Common myeloid progenitor, CD34-positive (primary cell): ENCODE measurements around the gene NPM3.

ENCODE experiments used
- CTCF ChIA-PET: fragments of 350-600 bp; sonication (Branson Sonifier 250); formaldehyde crosslinking; loops from one replicate; lab custom pipeline; 2021; ENCODE audit warnings: antibody characterized with exemption; lab: Charles Lee
- POLR2A ChIA-PET: fragments of 350-600 bp; sonication (Branson Sonifier 250); formaldehyde crosslinking; loops from one replicate; lab custom pipeline; 2021; ENCODE audit warnings: antibody characterized with exemption; lab: Charles Lee
- DNase-seq, 3 donors: peaks; one replicate each; pipeline versions ENCODE4 v3.0.0 to v3.0.0-alpha.2; 2013
- H3K27ac ChIP-seq, 2 experiments: 1 replicate in 1 of 2; 2 replicates in 1 of 2; pipeline ENCODE4 v1.7.0; 2013; ENCODE audit warnings: inconsistent platforms in 2 of 2, low read length in 2 of 2, mild to moderate bottlenecking in 2 of 2, low read depth in 1 of 2, moderate library complexity in 1 of 2; ENCODE audit not compliant: severe bottlenecking in 2 of 2, insufficient read depth in 1 of 2, poor library complexity in 1 of 2
- H3K27me3 ChIP-seq, 5 experiments: replicated peaks in 2 of 5; 1 replicate in 3 of 5; 2 replicates in 2 of 5; pipeline versions ENCODE4 v1.6.1 to v1.7.0; 2013; ENCODE audit warnings: low read length in 4 of 5, mild to moderate bottlenecking in 2 of 5, moderate library complexity in 2 of 5, inconsistent platforms in 1 of 5; ENCODE audit not compliant: insufficient read depth in 5 of 5, control insufficient read depth in 4 of 5
- H3K36me3 ChIP-seq, 4 experiments: 1 replicate in 2 of 4; 2 replicates in 2 of 4; pipeline versions ENCODE4 v1.6.1 to v1.7.0; 2013; ENCODE audit warnings: low read length in 3 of 4, control low read depth in 1 of 4, mild to moderate bottlenecking in 1 of 4; ENCODE audit not compliant: control insufficient read depth in 4 of 4, insufficient read depth in 4 of 4
- H3K4me1 ChIP-seq, 4 experiments: 1 replicate in 3 of 4; 2 replicates in 1 of 4; pipeline versions ENCODE4 v1.6.1 to v1.7.1; 2013; ENCODE audit warnings: low read length in 3 of 4, mild to moderate bottlenecking in 3 of 4, control low read depth in 1 of 4, inconsistent platforms in 1 of 4, moderate library complexity in 1 of 4; ENCODE audit not compliant: control insufficient read depth in 4 of 4, insufficient read depth in 4 of 4; ENCODE audit errors: control extremely low read depth in 1 of 4
- H3K4me3 ChIP-seq, 7 experiments: 1 replicate in 4 of 7; 2 replicates in 3 of 7; pipeline versions ENCODE4 v1.5.1 to v1.7.0; 2013; ENCODE audit warnings: mild to moderate bottlenecking in 7 of 7, low read length in 6 of 7, moderate library complexity in 6 of 7, inconsistent platforms in 2 of 7, low read depth in 2 of 7, control low read depth in 1 of 7; ENCODE audit not compliant: insufficient read depth in 4 of 7, control insufficient read depth in 1 of 7; ENCODE audit errors: extremely low read depth in 1 of 7
- H3K9me3 ChIP-seq, 5 experiments: 1 replicate in 4 of 5; 2 replicates in 1 of 5; pipeline versions ENCODE4 v1.6.1 to v1.7.1; 2013; ENCODE audit warnings: low read length in 4 of 5, mild to moderate bottlenecking in 2 of 5, inconsistent platforms in 1 of 5, low read depth in 1 of 5, moderate library complexity in 1 of 5; ENCODE audit not compliant: control insufficient read depth in 4 of 5, insufficient read depth in 2 of 5; ENCODE audit errors: control extremely low read depth in 1 of 5
- WGBS: methylation state at CpG from one replicate; pipeline ENCODE4 v1.1.5; 2013; ENCODE audit not compliant: insufficient coverage; 5-methylcytosine and 5-hydroxymethylcytosine counted together

NPM3 gene

GRCh38 chr10:101771380-101771779, 11.9 kb downstream of the NPM3 start:
- CTCF ChIA-PET = interaction anchor here (1.1 to 2.5 kb wide), 3 partner anchors 10 to 172 kb away, joined by 4 to 9 read pairs (median 5); no protein-coding TSS in a partner anchor
- 96% methylated on average over 7 of the region's 10 CpGs for WGBS
- Histone ChIP-seq H3K27ac (no peak overlapping the region), H3K9me3 (no peaks in the 10 kb centered on the region), H3K4me3 (no peak overlapping the region), H3K4me1 (peaks cover 0 to 18% (median 7%) of the 10 kb centered on the region in 4 experiments), H3K36me3 (no peaks in the 10 kb centered on the region), H3K27me3 (peaks cover 2 to 94% (median 37%) of the 10 kb centered on the region in 5 experiments)
- POLR2A ChIA-PET = no interaction called here
- DNase-seq = no peak

DNA sequence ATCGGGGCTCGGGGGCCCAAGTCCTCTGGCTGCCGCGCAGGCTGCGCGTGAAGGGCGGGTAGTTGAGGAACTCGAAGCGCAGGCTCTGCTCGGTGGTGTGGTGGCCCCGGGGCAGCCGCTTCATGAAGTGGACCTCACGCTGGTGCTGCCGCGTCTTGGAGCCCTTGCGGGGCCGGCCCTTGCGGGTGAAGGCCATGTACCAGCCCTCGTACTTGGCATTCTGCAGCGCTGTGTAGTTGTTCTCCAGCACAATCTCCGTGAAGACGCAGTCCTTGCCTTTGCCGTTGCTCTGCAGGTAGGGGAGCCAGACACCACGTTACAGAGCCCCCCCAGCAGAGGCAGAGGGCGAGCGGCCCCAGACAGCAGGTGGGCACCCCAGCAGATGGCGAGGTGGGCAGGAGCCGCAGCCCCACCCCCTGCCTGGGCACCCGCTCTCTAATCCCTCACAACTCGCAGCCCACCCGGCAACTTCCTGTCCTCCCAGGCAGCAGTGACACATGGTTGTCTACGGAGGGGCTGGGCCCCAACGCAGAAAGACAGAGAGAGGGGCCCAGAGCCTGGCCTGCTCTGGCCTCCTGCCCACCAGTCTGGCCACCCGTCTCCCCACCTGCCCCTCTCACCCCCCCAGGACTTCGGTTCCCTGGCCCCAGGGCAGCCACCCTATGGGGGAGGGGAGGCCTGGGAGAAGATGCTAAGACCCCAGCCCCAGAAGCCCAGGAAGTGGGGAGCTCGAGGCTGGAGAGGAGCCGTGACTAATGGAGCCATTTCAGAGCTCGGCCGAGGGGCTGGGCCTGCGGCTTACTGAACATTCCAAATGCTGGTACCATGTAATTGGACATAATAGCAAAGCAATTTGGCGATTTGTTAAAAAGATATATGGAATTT, 12.7 kb downstream of the NPM3 start:
- WGBS = 86% methylated on average over 31 of the region's 41 CpGs
- H3K4me3 ChIP-seq = no peak overlapping the region

GRCh38 chr10:101769541-101770180, 13.6 kb downstream of the NPM3 start:
- CTCF ChIA-PET = interaction anchor here (1.0 kb wide), 1 partner anchor 24 kb away, joined by 3 read pairs; no protein-coding TSS in a partner anchor

More for the DNA sequence above, 12.7 kb downstream of the NPM3 start:
- ChIA-PET CTCF (interaction anchor here (1.1 to 2.5 kb wide), 2 partner anchors 11 to 12 kb away, joined by 5 to 9 read pairs; no protein-coding TSS in a partner anchor), POLR2A (no interaction called here)
- no peaks in the 10 kb centered on the region for H3K36me3 ChIP-seq
- DNase-seq = no peak
- H3K4me1 ChIP-seq = peaks cover 0 to 17% (median 5%) of the 10 kb centered on the region in 4 experiments
- peaks cover 2 to 97% (median 42%) of the 10 kb centered on the region in 5 experiments for H3K27me3 ChIP-seq
- no peaks in the 10 kb centered on the region for H3K9me3 ChIP-seq
- no peak overlapping the region for H3K27ac ChIP-seq

GRCh38 chr10:101768791-101769170, 14.5 kb downstream of the NPM3 start:
- 82% methylated on average over 7 of the region's 8 CpGs for WGBS
- peaks cover 2 to 92% (median 41%) of the 10 kb centered on the region in 5 experiments for H3K27me3 ChIP-seq

More at GRCh38 chr10:101769541-101770180, 13.6 kb downstream of the NPM3 start:
- H3K36me3 ChIP-seq = no peaks in the 10 kb centered on the region
- H3K27ac ChIP-seq = no peak overlapping the region
- POLR2A ChIA-PET = no interaction called here
- H3K9me3 ChIP-seq = no peaks in the 10 kb centered on the region
- 100% methylated on average over 1 of the region's 5 CpGs for WGBS
- no peak overlapping the region for H3K4me3 ChIP-seq
- no peak for DNase-seq
- peaks cover 0 to 7% (median under 1%) of the 10 kb centered on the region in 4 experiments for H3K4me1 ChIP-seq
- H3K27me3 ChIP-seq = peaks cover 2 to 97% (median 47%) of the 10 kb centered on the region in 5 experiments

DNA sequence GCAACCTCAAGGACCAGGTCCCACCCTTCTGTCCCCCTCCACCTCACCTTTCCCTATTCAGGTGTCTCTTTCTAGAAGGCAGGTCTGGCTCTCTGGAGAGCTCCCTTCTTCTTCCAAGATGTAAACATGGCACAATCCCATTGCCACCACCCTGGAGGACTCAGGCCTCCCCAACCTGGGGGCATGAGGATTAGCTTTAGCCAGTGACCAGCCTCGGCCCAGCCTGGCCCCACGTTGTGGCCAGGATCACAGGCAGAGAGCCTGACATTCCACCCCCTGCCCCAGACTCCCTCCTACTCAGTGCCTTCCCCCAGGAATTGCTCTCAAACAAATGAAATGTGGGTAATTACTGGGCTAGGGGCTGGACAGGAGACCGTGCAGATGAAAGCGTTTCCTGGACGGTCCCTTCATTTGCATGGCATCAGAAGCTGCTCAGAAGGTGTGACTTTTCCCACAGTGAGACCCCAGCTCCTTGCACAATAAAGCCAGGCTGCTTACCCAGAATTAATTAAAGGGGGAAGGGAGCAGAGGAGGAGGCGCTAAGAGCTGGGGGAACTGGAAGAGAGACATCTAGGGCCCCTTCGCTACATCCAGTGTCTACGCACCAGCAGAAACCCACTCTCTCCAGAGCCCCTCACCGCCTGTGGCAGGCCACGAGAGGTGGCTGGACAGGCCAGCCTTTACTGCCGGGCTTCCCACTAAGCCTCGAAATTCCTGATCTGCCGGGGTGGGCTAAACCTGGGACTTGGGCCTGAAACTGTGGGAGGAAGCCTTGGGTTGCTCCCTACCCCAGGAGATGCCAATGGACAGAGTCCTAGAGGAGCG, 15.1 kb downstream of the NPM3 start:
- no peaks in the 10 kb centered on the region for H3K36me3 ChIP-seq
- peaks cover 0 to under 1% (median 0%) of the 10 kb centered on the region in 4 experiments for H3K4me1 ChIP-seq
- no peak overlapping the region for H3K4me3 ChIP-seq
- WGBS = 91% methylated on average over 11 of the region's 14 CpGs
- no peak for DNase-seq
- H3K27me3 ChIP-seq = peaks cover 2 to 88% (median 35%) of the 10 kb centered on the region in 5 experiments
- POLR2A ChIA-PET = no interaction called here
- H3K27ac ChIP-seq = no peak overlapping the region
- no peaks in the 10 kb centered on the region for H3K9me3 ChIP-seq
- CTCF ChIA-PET = interaction anchor here (1.0 kb wide), 1 partner anchor 16 kb away, joined by 3 read pairs; no protein-coding TSS in a partner anchor

More at GRCh38 chr10:101768791-101769170, 14.5 kb downstream of the NPM3 start:
- POLR2A ChIA-PET = no interaction called here
- H3K4me1 ChIP-seq = peaks cover 0 to 5% (median 0%) of the 10 kb centered on the region in 4 experiments
- H3K36me3 ChIP-seq = no peaks in the 10 kb centered on the region
- no peak overlapping the region for H3K4me3 ChIP-seq
- DNase-seq = no peak
- H3K9me3 ChIP-seq = no peaks in the 10 kb centered on the region
- CTCF ChIA-PET = no interaction called here
- no peak overlapping the region for H3K27ac ChIP-seq

DNA sequence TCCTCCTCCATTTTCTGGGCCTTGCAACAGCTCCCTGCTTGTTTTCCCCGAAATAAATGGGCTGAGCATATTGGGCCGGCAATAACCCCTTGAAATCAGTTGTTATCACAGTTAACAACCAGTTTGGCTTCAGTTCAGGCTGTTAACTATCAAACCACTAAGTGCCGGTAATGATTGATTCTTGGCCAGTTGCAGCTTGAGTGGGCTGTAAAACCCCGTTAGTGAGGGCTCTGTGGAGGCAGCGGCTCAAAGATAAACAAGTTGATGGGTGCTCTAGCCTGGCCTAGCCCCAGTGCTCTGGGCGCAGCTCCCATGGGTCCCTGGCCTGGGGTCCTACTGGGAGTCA, 15.7 kb downstream of the NPM3 start:
- ChIA-PET POLR2A (no interaction called here), CTCF (interaction anchor here (1.0 kb wide), 1 partner anchor 15 kb away, joined by 3 read pairs; no protein-coding TSS in a partner anchor)
- Histone ChIP-seq H3K27ac (no peak overlapping the region), H3K4me3 (no peak overlapping the region), H3K36me3 (no peaks in the 10 kb centered on the region), H3K9me3 (no peaks in the 10 kb centered on the region), H3K4me1 (no peaks in the 10 kb centered on the region), H3K27me3 (peaks cover 2 to 82% (median 33%) of the 10 kb centered on the region in 5 experiments)
- DNase-seq = no peak
- 54% methylated on average over 6 of the region's 6 CpGs for WGBS
